Measurements from ENCODE around the gene CASK. TPM values are rescaled to one million over a fixed set of nuclear protein-coding genes. Genes with fewer than 3 reads are reported as not detected.

The CASK gene
- total RNA-seq, 2 experiments from 2014 or later = 39.9 to 44.6 TPM

- H3K27me3 ChIP-seq (ENCODE audit: control insufficient read depth in 1 of 2, insufficient read depth in 2 of 2, low read length in 2 of 2) = no peaks in the 10 kb centered on the region
- H3K4me3 Mint-ChIP-seq = no peak overlapping the region
- intact Hi-C loops (cut with DNase I, micrococcal nuclease) = no loop called here
- DNase-seq (no peak), ATAC-seq (ENCODE audit: poor library complexity) (no peak)
- H3K36me3 Mint-ChIP-seq (ENCODE audit: low read depth) = no peaks in the 10 kb centered on the region
- no peak overlapping the region for H3K27ac Mint-ChIP-seq
- peaks cover 15% of the 10 kb centered on the region for H3K4me1 Mint-ChIP-seq (ENCODE audit: low read depth)
- no peak overlapping the region for H3K27ac ChIP-seq (ENCODE audit: low read depth in 1 of 2, low read length in 2 of 2)
- H3K9me3 ChIP-seq (ENCODE audit: control insufficient read depth in 1 of 2, insufficient read depth in 1 of 2, low read length in 2 of 2) = no peaks in the 10 kb centered on the region
- POLR2A ChIA-PET = no interaction called here
- H3K36me3 ChIP-seq (ENCODE audit: insufficient read depth, low read length) = peaks cover 2% of the 10 kb centered on the region
- H3K9me3 Mint-ChIP-seq = no peaks in the 10 kb centered on the region
- TF ChIP-seq, protein P1, sequence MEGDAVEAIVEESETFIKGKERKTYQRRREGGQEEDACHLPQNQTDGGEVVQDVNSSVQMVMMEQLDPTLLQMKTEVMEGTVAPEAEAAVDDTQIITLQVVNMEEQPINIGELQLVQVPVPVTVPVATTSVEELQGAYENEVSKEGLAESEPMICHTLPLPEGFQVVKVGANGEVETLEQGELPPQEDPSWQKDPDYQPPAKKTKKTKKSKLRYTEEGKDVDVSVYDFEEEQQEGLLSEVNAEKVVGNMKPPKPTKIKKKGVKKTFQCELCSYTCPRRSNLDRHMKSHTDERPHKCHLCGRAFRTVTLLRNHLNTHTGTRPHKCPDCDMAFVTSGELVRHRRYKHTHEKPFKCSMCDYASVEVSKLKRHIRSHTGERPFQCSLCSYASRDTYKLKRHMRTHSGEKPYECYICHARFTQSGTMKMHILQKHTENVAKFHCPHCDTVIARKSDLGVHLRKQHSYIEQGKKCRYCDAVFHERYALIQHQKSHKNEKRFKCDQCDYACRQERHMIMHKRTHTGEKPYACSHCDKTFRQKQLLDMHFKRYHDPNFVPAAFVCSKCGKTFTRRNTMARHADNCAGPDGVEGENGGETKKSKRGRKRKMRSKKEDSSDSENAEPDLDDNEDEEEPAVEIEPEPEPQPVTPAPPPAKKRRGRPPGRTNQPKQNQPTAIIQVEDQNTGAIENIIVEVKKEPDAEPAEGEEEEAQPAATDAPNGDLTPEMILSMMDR (IDR thresholded peaks at IDR 0.05) = no peak
- CTCF ChIA-PET = interaction anchor here (0.6 to 0.7 kb wide), 2 partner anchors 13 to 1121 kb away, joined by 3 read pairs; no protein-coding TSS in a partner anchor
- H3K4me3 ChIP-seq (ENCODE audit: low read length) = no peak overlapping the region
- H3K4me1 ChIP-seq (ENCODE audit: insufficient read depth, low read length) = no peaks in the 10 kb centered on the region
- H3K27me3 Mint-ChIP-seq = no peaks in the 10 kb centered on the region
Observed at GRCh38 chrX:41686788-41687187, 236.6 kb downstream of the CASK start.

- ChIA-PET POLR2A (no interaction called here), CTCF (no interaction called here)
- Mint-ChIP-seq H3K27ac (no peak overlapping the region), H3K36me3 (ENCODE audit: low read depth) (peaks cover 3% of the 10 kb centered on the region), H3K4me3 (no peak overlapping the region), H3K27me3 (no peaks in the 10 kb centered on the region), H3K4me1 (ENCODE audit: low read depth) (peaks cover 14% of the 10 kb centered on the region), H3K9me3 (no peaks in the 10 kb centered on the region)
- no peak overlapping the region for H3K4me3 ChIP-seq (ENCODE audit: low read length)
- TF ChIP-seq, protein P1 (IDR thresholded peaks at IDR 0.05) = no peak
- H3K27ac ChIP-seq (ENCODE audit: low read depth in 1 of 2, low read length in 2 of 2) = no peak overlapping the region
- H3K36me3 ChIP-seq (ENCODE audit: insufficient read depth, low read length) = peaks cover 2% of the 10 kb centered on the region
- no peaks in the 10 kb centered on the region for H3K9me3 ChIP-seq (ENCODE audit: control insufficient read depth in 1 of 2, insufficient read depth in 1 of 2, low read length in 2 of 2)
- H3K27me3 ChIP-seq (ENCODE audit: control insufficient read depth in 1 of 2, insufficient read depth in 2 of 2, low read length in 2 of 2) = no peaks in the 10 kb centered on the region
- ATAC-seq (ENCODE audit: poor library complexity) (no peak), DNase-seq (no peak)
- intact Hi-C loops (cut with DNase I, micrococcal nuclease) = no loop called here
- H3K4me1 ChIP-seq (ENCODE audit: insufficient read depth, low read length) = no peaks in the 10 kb centered on the region
Observed at GRCh38 chrX:41684940-41685339, 238.4 kb downstream of the CASK start.

DNA sequence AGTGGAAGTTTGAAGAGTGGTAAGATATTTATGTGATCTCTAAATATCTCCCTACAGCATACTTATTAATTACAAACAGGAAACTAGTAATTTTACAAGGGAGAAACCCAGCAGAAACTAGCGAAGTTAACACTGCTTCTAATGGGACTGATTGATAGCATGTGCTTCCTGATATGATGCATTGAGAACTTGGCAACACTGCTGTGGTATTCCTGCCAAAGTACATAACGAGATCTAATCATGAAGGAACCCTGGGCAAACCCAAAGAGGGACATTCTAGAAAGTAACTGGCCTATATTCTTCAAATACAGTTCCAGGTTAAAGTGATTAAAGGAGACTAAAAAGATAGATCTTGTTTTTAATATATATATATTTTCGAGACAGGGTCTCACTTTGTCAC lies 239.2 kb downstream of the CASK start:
- Mint-ChIP-seq H3K27me3 (no peaks in the 10 kb centered on the region), H3K9me3 (no peaks in the 10 kb centered on the region), H3K27ac (no peak overlapping the region), H3K4me1 (ENCODE audit: low read depth) (peaks cover 10% of the 10 kb centered on the region), H3K4me3 (no peak overlapping the region), H3K36me3 (ENCODE audit: low read depth) (peaks cover 5% of the 10 kb centered on the region)
- ATAC-seq (ENCODE audit: poor library complexity) (no peak), DNase-seq (no peak)
- peaks cover 2% of the 10 kb centered on the region for H3K36me3 ChIP-seq (ENCODE audit: insufficient read depth, low read length)
- no peaks in the 10 kb centered on the region for H3K4me1 ChIP-seq (ENCODE audit: insufficient read depth, low read length)
- H3K27ac ChIP-seq (ENCODE audit: low read depth in 1 of 2, low read length in 2 of 2) = no peak overlapping the region
- TF ChIP-seq, protein P1 (IDR thresholded peaks at IDR 0.05) = no peak
- CTCF ChIA-PET = no interaction called here
- no peaks in the 10 kb centered on the region for H3K27me3 ChIP-seq (ENCODE audit: control insufficient read depth in 1 of 2, insufficient read depth in 2 of 2, low read length in 2 of 2)
- no peaks in the 10 kb centered on the region for H3K9me3 ChIP-seq (ENCODE audit: control insufficient read depth in 1 of 2, insufficient read depth in 1 of 2, low read length in 2 of 2)
- H3K4me3 ChIP-seq (ENCODE audit: low read length) = no peak overlapping the region
- POLR2A ChIA-PET = no interaction called here
- intact Hi-C loops (cut with DNase I, micrococcal nuclease) = no loop called here
